A549 (cell line): Measurements from ENCODE around the gene RAP1GAP2. TPM values are rescaled to one million over a fixed set of nuclear protein-coding genes. Genes with fewer than 3 reads are reported as not detected.

Experiments
- ATAC-seq, 2 experiments: fragments of 200-7000 bp in 1 of 2; fragments of >200 bp in 1 of 2; cut with Nextera tagmentation in 1 of 2; cut with Tn5 transposase in 1 of 2; 3 replicates each; pipeline versions ENCODE4 v1.8.0 to v1.9.1; 2018 to 2020; ENCODE audit warnings: mild to moderate bottlenecking in 1 of 2, moderate library complexity in 1 of 2
- CTCF ChIA-PET: fragments of 300-600 bp; sonication (Branson Sonifier 250); formaldehyde crosslinking; extraction: SDS; loops from one replicate; lab custom pipeline; 2021; ENCODE audit warnings: antibody characterized with exemption, inconsistent platforms; lab: Yijun Ruan, JAX
- POLR2A ChIA-PET: fragments of 350-600 bp; formaldehyde crosslinking; extraction: SDS; loops from one replicate; lab custom pipeline; 2021; ENCODE audit warnings: antibody characterized with exemption, inconsistent platforms; lab: Yijun Ruan, JAX
- DNase-seq, 2 experiments: peaks; one replicate each; pipeline versions ENCODE4 v3.0.0 to v3.0.0-alpha.2; 2011 to 2016; ENCODE audit warnings: low read depth in 1 of 2, low spot score in 1 of 2
- FAIRE-seq: peaks from 2 replicates; lab custom pipeline; 2011; peaks lifted over from hg19 to GRCh38; lab: Jason Lieb, UNC
- H3K27ac ChIP-seq, 2 experiments: fragments of >200 bp; sonication (Bioruptor Twin); formaldehyde crosslinking; 3 replicates each; pipeline ENCODE4 v1.5.1; 2016 to 2017
- H3K4me1 ChIP-seq: fragments of >200 bp; sonication (Bioruptor Twin); formaldehyde crosslinking; 3 replicates; pipeline ENCODE4 v1.6.1; 2016
- H3K4me2 ChIP-seq: fragments of >200 bp; sonication (Bioruptor Twin); formaldehyde crosslinking; 3 replicates; pipeline ENCODE4 v1.6.1; 2016
- H3K4me3 ChIP-seq: fragments of >200 bp; sonication (Bioruptor Twin); formaldehyde crosslinking; 3 replicates; pipeline ENCODE4 v1.5.1; 2016
- H3K9me3 ChIP-seq: fragments of >200 bp; sonication (Bioruptor Twin); formaldehyde crosslinking; 3 replicates; pipeline ENCODE4 v1.6.1; 2016
- CHD2 ChIP-seq: fragments of 150-350 bp; IDR thresholded peaks from 2 replicates; pipeline ENCODE4 v1.6.1; 2014; ENCODE audit warnings: low read length; ENCODE audit not compliant: partially characterized antibody
- E2F6 ChIP-seq: IDR thresholded peaks from 2 replicates; pipeline ENCODE4 v1.6.1; 2012; ENCODE audit warnings: low read depth, borderline replicate concordance
- ELK1 ChIP-seq: fragments of 150-350 bp; IDR thresholded peaks from 2 replicates; pipeline ENCODE4 v1.6.1; 2014; ENCODE audit warnings: low read depth, mild to moderate bottlenecking, low read length
- FOSL2 ChIP-seq, 2 experiments: fragments of 450-650 bp in 1 of 2; fragments of >200 bp in 1 of 2; sonication (Bioruptor Twin) in 1 of 2; formaldehyde crosslinking; IDR thresholded peaks; 2 replicates each; pipeline versions ENCODE4 v1.5.0 to v1.6.1; 2016 to 2020; ENCODE audit warnings: mild to moderate bottlenecking in 1 of 2, moderate library complexity in 1 of 2
- HES2 ChIP-seq: fragments of >200 bp; sonication (Bioruptor Twin); formaldehyde crosslinking; IDR thresholded peaks from 2 replicates; pipeline ENCODE4 v1.6.1; 2016
- HOXA7 ChIP-seq: fragments of 250-450 bp; sonication (Bioruptor Pico); IDR thresholded peaks from 2 replicates; pipeline ENCODE4 v1.5.0; 2020; ENCODE audit warnings: mild to moderate bottlenecking, moderate library complexity
- HOXB5 ChIP-seq: fragments of 250-450 bp; sonication (Bioruptor Pico); IDR thresholded peaks from 2 replicates; pipeline ENCODE4 v1.5.0; 2020; ENCODE audit warnings: mild to moderate bottlenecking, moderate library complexity
- KDM5A ChIP-seq: fragments of 200-600 bp; sonication (generic); IDR thresholded peaks from 2 replicates; pipeline ENCODE4 v1.6.1; 2016; ENCODE audit warnings: antibody characterized with exemption, mild to moderate bottlenecking
- MAZ ChIP-seq: fragments of 150-350 bp; IDR thresholded peaks from 2 replicates; pipeline ENCODE4 v1.6.1; 2014; ENCODE audit warnings: antibody characterized with exemption, low read depth, low read length, borderline replicate concordance
- MYC ChIP-seq: IDR thresholded peaks from 2 replicates; pipeline ENCODE4 v1.6.1; 2012; ENCODE audit warnings: mild to moderate bottlenecking, inconsistent platforms, low read length, improper control_type of control experiment, borderline replicate concordance
- RAD21 ChIP-seq, 2 experiments: fragments of >200 bp in 1 of 2; sonication (Bioruptor Twin) in 1 of 2; formaldehyde crosslinking in 1 of 2; IDR thresholded peaks in 1 of 2; conservative IDR thresholded peaks in 1 of 2; 2 replicates in 1 of 2; 3 replicates in 1 of 2; pipeline ENCODE4 v1.6.1; 2012 to 2018; ENCODE audit warnings: inconsistent platforms in 1 of 2
- TFCP2L1 ChIP-seq: fragments of 250-450 bp; sonication (Bioruptor Pico); IDR thresholded peaks from 2 replicates; pipeline ENCODE4 v1.5.0; 2021; ENCODE audit warnings: mild to moderate bottlenecking
- TP53 ChIP-seq: fragments of 250-450 bp; sonication (Bioruptor Pico); IDR thresholded peaks from 2 replicates; pipeline ENCODE4 v1.5.0; 2021; ENCODE audit warnings: mild to moderate bottlenecking, moderate library complexity
- USF2 ChIP-seq: fragments of 450-650 bp; IDR thresholded peaks from 2 replicates; pipeline ENCODE4 v1.6.1; 2014; ENCODE audit warnings: antibody characterized with exemption
- ZC3H11A ChIP-seq: fragments of 450-650 bp; IDR thresholded peaks from 2 replicates; pipeline ENCODE4 v1.6.1; 2014; ENCODE audit warnings: antibody characterized with exemption, mild to moderate bottlenecking
- ZFP36 ChIP-seq: fragments of 450-650 bp; IDR thresholded peaks from 2 replicates; pipeline ENCODE4 v1.6.1; 2014; ENCODE audit warnings: borderline replicate concordance; ENCODE audit not compliant: partially characterized antibody
- ZSCAN20 ChIP-seq: fragments of 250-450 bp; sonication (Bioruptor Pico); IDR thresholded peaks from 2 replicates; pipeline ENCODE4 v1.8.0; 2022; ENCODE audit warnings: mild to moderate bottlenecking, moderate library complexity
- WGBS: methylation state at CpG from one replicate; pipeline ENCODE4 v1.1.6; 2017; ENCODE audit errors: missing lambda C conversion rate; 5-methylcytosine and 5-hydroxymethylcytosine counted together
- polyA plus RNA-seq, 4 experiments: library from polyadenylated mRNA; depleted of rRNA in 3 of 4; stranded (reverse); fragments of >200 nt; fragmentation: RNase III in 1 of 4; extraction: RNeasy Plus Mini Kit Qiagen cat#74134 plus additional on column Dnase treatment in 1 of 4; gene quantifications; 2 replicates in 3 of 4; 3 replicates in 1 of 4; pipeline ENCODE4 v1.2.3, GENCODE V29; 2011 to 2017
- TF ChIP-seq, protein P1 (sequence below): IDR thresholded peaks from 2 replicates; pipeline ENCODE4 v1.6.1; 2012
- TF ChIP-seq, protein P2 (sequence below): IDR thresholded peaks from 2 replicates; pipeline ENCODE4 v1.6.1; 2012

The RAP1GAP2 gene
- polyA plus RNA-seq, 2 of the 4 experiments (the other 2 are of a cell fraction), result 8.3 to 20.8 TPM

- ChIA-PET CTCF (interaction anchor here (1.2 to 1.6 kb wide), 7 partner anchors 9 to 129 kb away, joined by 3 to 9 read pairs (median 4); no protein-coding TSS in a partner anchor), POLR2A (no interaction called here)
- DNase-seq (peak; percentile 71 to 84), ATAC-seq (peak; percentile 91), FAIRE-seq (no peak)
- Histone ChIP-seq H3K9me3 (no peaks in the 10 kb centered on the region), H3K4me3 (no peak overlapping the region), H3K27ac (peak overlapping the region; percentile 59 to 77; a peak in 5 of 6 replicates), H3K4me1 (peaks cover 24% of the 10 kb centered on the region), H3K4me2 (peak overlapping the region; percentile 54)
- WGBS, result 39% methylated on average over 10 of the region's 10 CpGs
- TF ChIP-seq, protein P1, sequence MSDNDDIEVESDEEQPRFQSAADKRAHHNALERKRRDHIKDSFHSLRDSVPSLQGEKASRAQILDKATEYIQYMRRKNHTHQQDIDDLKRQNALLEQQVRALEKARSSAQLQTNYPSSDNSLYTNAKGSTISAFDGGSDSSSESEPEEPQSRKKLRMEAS, result peak; percentile 73
- no peak; the same call in 1 of the 2 replicates for TF ChIP-seq FOSL2 (IDR thresholded peaks at IDR 0.05)
- peak; percentile 68 for TF ChIP-seq FOSL2 (CRISPR knock-in tag; IDR thresholded peaks at IDR 0.05)
- TF ChIP-seq, protein P2, sequence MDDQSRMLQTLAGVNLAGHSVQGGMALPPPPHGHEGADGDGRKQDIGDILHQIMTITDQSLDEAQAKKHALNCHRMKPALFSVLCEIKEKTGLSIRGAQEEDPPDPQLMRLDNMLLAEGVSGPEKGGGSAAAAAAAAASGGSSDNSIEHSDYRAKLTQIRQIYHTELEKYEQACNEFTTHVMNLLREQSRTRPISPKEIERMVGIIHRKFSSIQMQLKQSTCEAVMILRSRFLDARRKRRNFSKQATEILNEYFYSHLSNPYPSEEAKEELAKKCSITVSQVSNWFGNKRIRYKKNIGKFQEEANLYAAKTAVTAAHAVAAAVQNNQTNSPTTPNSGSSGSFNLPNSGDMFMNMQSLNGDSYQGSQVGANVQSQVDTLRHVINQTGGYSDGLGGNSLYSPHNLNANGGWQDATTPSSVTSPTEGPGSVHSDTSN, result peak; percentile 73
- TF ChIP-seq MYC, result no peak
- TF ChIP-seq ELK1, result no peak
Observed at GRCh38 chr17:2883544-2884213, 87.4 kb downstream of the RAP1GAP2 start.

DNA sequence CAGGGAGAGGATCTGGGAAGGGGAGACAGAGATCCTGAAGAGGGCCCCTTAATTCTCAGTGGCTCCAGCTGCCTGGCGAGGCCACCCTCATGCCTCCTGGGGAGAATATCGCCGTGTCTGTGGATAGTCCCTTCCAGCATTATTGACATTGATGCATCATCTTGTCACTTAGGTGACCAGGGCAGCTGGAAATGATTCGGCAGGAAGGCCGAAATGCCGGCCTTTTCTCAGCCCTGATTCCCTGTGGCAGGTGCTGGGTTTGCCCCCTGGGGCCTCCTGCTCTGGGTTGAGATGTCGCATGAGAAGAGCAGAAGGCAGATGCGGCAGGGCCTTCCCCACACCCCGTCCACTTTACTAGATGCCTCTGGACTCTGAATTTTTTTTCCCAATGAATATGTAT lies 89.5 kb downstream of the RAP1GAP2 start:
- Histone ChIP-seq H3K4me2 (no peak overlapping the region), H3K4me1 (peaks cover 33% of the 10 kb centered on the region), H3K4me3 (no peak overlapping the region), H3K9me3 (no peaks in the 10 kb centered on the region), H3K27ac (peak overlapping the region; percentile 10 to 22; a peak in 3 of 6 replicates)
- ChIA-PET POLR2A (no interaction called here), CTCF (interaction anchor here (0.6 to 3.6 kb wide), 4 partner anchors 37 to 99 kb away, joined by 3 to 25 read pairs (median 4); no protein-coding TSS in a partner anchor)
- DNase-seq (no peak), ATAC-seq (no peak), FAIRE-seq (no peak)
- WGBS, result 37% methylated on average over 9 of the region's 9 CpGs
- TF ChIP-seq KDM5A (no peak), RAD21 (conservative IDR thresholded peaks at IDR 0.05 in 1 of 2, IDR thresholded peaks at IDR 0.05 in 1 of 2) (no peak), USF2 (no peak), CHD2 (no peak), ZC3H11A (no peak), MAZ (no peak), HES2 (no peak), FOSL2 (IDR thresholded peaks at IDR 0.05) (no peak), FOSL2 (CRISPR knock-in tag; IDR thresholded peaks at IDR 0.05) (no peak)

DNA sequence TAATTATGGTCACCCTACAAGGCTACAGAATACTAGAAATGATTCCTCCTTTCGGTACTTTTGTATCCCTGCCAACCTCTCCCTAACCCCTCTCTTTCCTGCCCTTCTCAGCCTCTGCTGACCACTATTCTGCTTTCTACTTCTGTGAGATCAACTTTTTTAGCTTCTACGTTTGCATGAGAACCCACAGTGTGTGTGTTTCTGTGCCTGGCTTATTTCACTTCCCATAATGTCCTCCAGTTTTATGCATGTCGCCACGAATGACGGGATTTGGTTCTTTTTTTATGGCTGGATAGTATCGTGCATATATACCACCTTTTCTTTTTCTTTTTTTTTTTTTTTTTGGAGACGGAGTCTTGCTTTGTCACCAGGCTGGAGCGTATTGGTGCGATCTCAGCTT lies 92.1 kb downstream of the RAP1GAP2 start:
- no peak for FAIRE-seq
- TF ChIP-seq TP53 (CRISPR knock-in tag), result no peak
- TF ChIP-seq HOXA7 (CRISPR knock-in tag), result no peak
- TF ChIP-seq USF2, result no peak
- TF ChIP-seq MAZ, result no peak
- TF ChIP-seq TFCP2L1 (CRISPR knock-in tag), result no peak
- no peak for TF ChIP-seq ZFP36
- no peak for TF ChIP-seq ZSCAN20
- no peak for TF ChIP-seq E2F6
- no peak for TF ChIP-seq HOXB5 (CRISPR knock-in tag)
- no peaks in the 10 kb centered on the region for H3K9me3 ChIP-seq
- H3K27ac ChIP-seq, result no peak overlapping the region
- 94% methylated on average over 9 of the region's 9 CpGs for WGBS
- ChIA-PET CTCF (interaction anchor here (3.5 kb wide), 1 partner anchor 39 kb away, joined by 20 read pairs; no protein-coding TSS in a partner anchor), POLR2A (interaction anchor here (0.7 kb wide), 1 partner anchor 98 kb away, joined by 6 read pairs; no protein-coding TSS in a partner anchor)
- no peak for ATAC-seq
- H3K4me3 ChIP-seq, result no peak overlapping the region
- H3K4me1 ChIP-seq, result peaks cover 51% of the 10 kb centered on the region
- DNase-seq, result no peak
- H3K4me2 ChIP-seq, result no peak overlapping the region
